ENCODE data around the gene TNFSF10. TPM values are rescaled to one million over a fixed set of nuclear protein-coding genes. Genes with fewer than 3 reads are reported as not detected.

Gene TNFSF10
- total RNA-seq, 1 donor from 2014 or later, result not detected

- Mint-ChIP-seq H3K27me3 (ENCODE audit: low read depth) (no peaks in the 10 kb centered on the region), H3K36me3 (ENCODE audit: low read depth) (no peaks in the 10 kb centered on the region), H3K4me3 (ENCODE audit: unreplicated experiment) (no peak overlapping the region), H3K27ac (ENCODE audit: unreplicated experiment) (no peak overlapping the region), H3K9me3 (ENCODE audit: low read depth) (no peaks in the 10 kb centered on the region), H3K4me1 (ENCODE audit: low read depth) (peaks cover 11% of the 10 kb centered on the region)
- DNase-seq (ENCODE audit: low spot score), result no peak
- TF ChIP-seq CTCF (IDR thresholded peaks at IDR 0.05), result no peak
These were observed 58.9 kb downstream of the TNFSF10 start for GRCh38 chr3:172464306-172464705.

- TF ChIP-seq CTCF (IDR thresholded peaks at IDR 0.05), result peak; percentile 88
- Mint-ChIP-seq H3K27me3 (ENCODE audit: low read depth) (peaks cover 2% of the 10 kb centered on the region), H3K4me1 (ENCODE audit: low read depth) (peaks cover under 1% of the 10 kb centered on the region), H3K36me3 (ENCODE audit: low read depth) (no peaks in the 10 kb centered on the region), H3K27ac (ENCODE audit: unreplicated experiment) (no peak overlapping the region), H3K9me3 (ENCODE audit: low read depth) (no peaks in the 10 kb centered on the region), H3K4me3 (ENCODE audit: unreplicated experiment) (no peak overlapping the region)
- DNase-seq (ENCODE audit: low spot score), result no peak
These were observed 61.6 kb downstream of the TNFSF10 start for GRCh38 chr3:172461530-172462138.

- no peak overlapping the region for H3K4me3 Mint-ChIP-seq (ENCODE audit: unreplicated experiment)
- no peaks in the 10 kb centered on the region for H3K4me1 Mint-ChIP-seq (ENCODE audit: low read depth)
- no peak for DNase-seq (ENCODE audit: low spot score)
- no peak overlapping the region for H3K27ac Mint-ChIP-seq (ENCODE audit: unreplicated experiment)
- H3K27me3 Mint-ChIP-seq (ENCODE audit: low read depth), result peaks cover 23% of the 10 kb centered on the region
- no peak for TF ChIP-seq CTCF (IDR thresholded peaks at IDR 0.05)
- no peaks in the 10 kb centered on the region for H3K9me3 Mint-ChIP-seq (ENCODE audit: low read depth)
- no peaks in the 10 kb centered on the region for H3K36me3 Mint-ChIP-seq (ENCODE audit: low read depth)
These were observed 66.8 kb downstream of the TNFSF10 start for GRCh38 chr3:172456404-172456803.

Other genes with a start within 250 kb of the TNFSF10 start
- not detected in 3 replicates for gene GHSR, start 75.0 kb downstream of the TNFSF10 start, total RNA-seq
- 6.5 to 7.1 TPM (median 6.7 TPM) in 3 replicates for gene NCEH1, start 187.6 kb upstream of the TNFSF10 start, total RNA-seq
- 16.9 to 18.9 TPM (median 17.2 TPM) in 3 replicates for gene ECT2, start 227.3 kb upstream of the TNFSF10 start, total RNA-seq